K562 (cell line): Measurements from ENCODE around the gene SFXN3.

Experiments
- CBFA2T2 ChIP-seq: fragments of 450-650 bp; conservative IDR thresholded peaks from 2 replicates; pipeline ENCODE4 v1.6.1; 2017; ENCODE audit warnings: mild to moderate bottlenecking
- CTCF ChIP-seq, 3 experiments: IDR thresholded peaks in 2 of 3; conservative IDR thresholded peaks in 1 of 3; 2 replicates each; pipeline ENCODE4 v1.5.1; 2011 to 2012; ENCODE audit warnings: low read length in 3 of 3, mild to moderate bottlenecking in 3 of 3, control low read depth in 2 of 3, improper control_type of control experiment in 1 of 3, inconsistent platforms in 1 of 3, low read depth in 1 of 3, mixed read lengths in 1 of 3, moderate library complexity in 1 of 3; ENCODE audit not compliant: insufficient read depth in 2 of 3
- E2F6 ChIP-seq, 2 experiments: IDR thresholded peaks; 2 replicates each; pipeline ENCODE4 v1.6.1; 2011; ENCODE audit warnings: borderline replicate concordance in 1 of 2, control low read depth in 1 of 2, low read depth in 1 of 2, low read length in 1 of 2, mild to moderate bottlenecking in 1 of 2, mixed read lengths in 1 of 2, moderate library complexity in 1 of 2; ENCODE audit not compliant: insufficient read depth in 1 of 2, insufficient read length in 1 of 2, poor library complexity in 1 of 2, severe bottlenecking in 1 of 2; ENCODE audit errors: extremely low read depth in 1 of 2
- L3MBTL2 ChIP-seq: fragments of 450-650 bp; IDR thresholded peaks from 2 replicates; pipeline ENCODE4 v1.6.1; 2016; ENCODE audit warnings: mild to moderate bottlenecking, moderate library complexity
- NCOR1 ChIP-seq: fragments of 450-650 bp; IDR thresholded peaks from 2 replicates; pipeline ENCODE4 v1.6.1; 2016; ENCODE audit warnings: mild to moderate bottlenecking, moderate library complexity
- RAD21 ChIP-seq, 2 experiments: fragments of 250-450 bp in 1 of 2; fragments of 450-650 bp in 1 of 2; sonication (Bioruptor Pico) in 1 of 2; formaldehyde crosslinking in 1 of 2; IDR thresholded peaks in 1 of 2; conservative IDR thresholded peaks in 1 of 2; 2 replicates each; pipeline versions ENCODE4 v1.4.0 to v1.8.0; 2020 to 2022; ENCODE audit warnings: mild to moderate bottlenecking in 2 of 2, moderate library complexity in 1 of 2
- REST ChIP-seq, 2 experiments: fragments of 450-650 bp; formaldehyde crosslinking in 1 of 2; IDR thresholded peaks; 2 replicates each; pipeline versions ENCODE4 v1.4.0 to v1.6.1; 2014 to 2020; ENCODE audit warnings: mild to moderate bottlenecking in 2 of 2, borderline replicate concordance in 1 of 2, low read depth in 1 of 2
- SMARCA4 ChIP-seq: fragments of 450-650 bp; IDR thresholded peaks from 2 replicates; pipeline ENCODE4 v1.6.1; 2016
- SRF ChIP-seq, 2 experiments: fragments of 250-450, 450-650 bp in 1 of 2; sonication (Bioruptor Pico) in 1 of 2; sonication (generic) in 1 of 2; formaldehyde crosslinking; IDR thresholded peaks; 2 replicates each; pipeline versions ENCODE4 v1.5.0 to v1.5.1; 2020 to 2022; ENCODE audit warnings: mild to moderate bottlenecking in 1 of 2, missing genetic modification reagents in 1 of 2
- USF1 ChIP-seq: sonication (generic); formaldehyde crosslinking; IDR thresholded peaks from 2 replicates; pipeline ENCODE4 v1.9.0; 2022; ENCODE audit warnings: mild to moderate bottlenecking, missing genetic modification reagents
- ZNF407 ChIP-seq: fragments of 450-650 bp; IDR thresholded peaks from 2 replicates; pipeline ENCODE4 v1.6.1; 2016; ENCODE audit warnings: low read depth

- TF ChIP-seq L3MBTL2 (no peak), USF1 (CRISPR knock-in tag) (no peak), SRF (CRISPR knock-in tag; IDR thresholded peaks at IDR 0.05) (no peak), CTCF (IDR thresholded peaks at IDR 0.05 in 2 of 3, conservative IDR thresholded peaks at IDR 0.05 in 1 of 3; ENCODE audit: insufficient read depth in 2 of 3, low read depth in 1 of 3, low read length in 3 of 3) (no peak), CBFA2T2 (no peak), NCOR1 (no peak), REST (IDR thresholded peaks at IDR 0.05; ENCODE audit: borderline replicate concordance) (no peak), REST (CRISPR knock-in tag; IDR thresholded peaks at IDR 0.05; ENCODE audit: low read depth) (no peak), SMARCA4 (no peak), E2F6 (IDR thresholded peaks at IDR 0.05; ENCODE audit: borderline replicate concordance in 1 of 2, extremely low read depth in 1 of 2, insufficient read depth in 1 of 2, insufficient read length in 1 of 2, low read depth in 1 of 2, low read length in 1 of 2, poor library complexity in 1 of 2, severe bottlenecking in 1 of 2) (no peak), ZNF407 (no peak), RAD21 (CRISPR knock-in tag; conservative IDR thresholded peaks at IDR 0.05 in 1 of 2, IDR thresholded peaks at IDR 0.05 in 1 of 2) (no peak)
Measured at GRCh38 chr10:101016814-101017213, 14.2 kb upstream of the SFXN3 start.
